Measurements from ENCODE around the gene ARHGEF7. TPM values are rescaled to one million over a fixed set of nuclear protein-coding genes. Genes with fewer than 3 reads are reported as not detected.

Gene ARHGEF7
- total and polyA plus RNA-seq, 2 experiments from 2014 or later: 30.1 to 46.8 TPM

- TF ChIP-seq EZH2 (IDR thresholded peaks at IDR 0.05; ENCODE audit: borderline replicate concordance) (no peak), CTCF (IDR thresholded peaks at IDR 0.05; ENCODE audit: poor library complexity) (no peak), EZH2phosphoT487 (IDR thresholded peaks at IDR 0.05; ENCODE audit: low read depth, severe bottlenecking, unreplicated experiment) (no peak)
- peaks cover 92% of the 10 kb centered on the region for H3K79me2 ChIP-seq
- no peak overlapping the region for H2AFZ ChIP-seq
- H3K4me1 ChIP-seq (ENCODE audit: insufficient read depth): peaks cover 26% of the 10 kb centered on the region
- no peaks in the 10 kb centered on the region for H3K9me3 ChIP-seq (ENCODE audit: low read depth)
- H3K4me3 ChIP-seq: no peak overlapping the region
- no peaks in the 10 kb centered on the region for H3K36me3 ChIP-seq (replicated peaks; ENCODE audit: insufficient read depth, low read depth)
- H4K20me1 ChIP-seq (ENCODE audit: insufficient read depth, poor library complexity, severe bottlenecking): peaks cover 44% of the 10 kb centered on the region
- DNase-seq (ENCODE audit: low spot score): no peak
- H3K9me2 ChIP-seq (replicated peaks; ENCODE audit: insufficient read depth): no peaks in the 10 kb centered on the region
- peak overlapping the region; percentile 88 for H3K4me2 ChIP-seq
- peak overlapping the region; percentile 88 for H3K27ac ChIP-seq
- WGBS (ENCODE audit: low lambda C conversion rate, missing lambda C conversion rate): 76% methylated on average over 11 of the region's 11 CpGs
- no peaks in the 10 kb centered on the region for H3K27me3 ChIP-seq
Measured at GRCh38 chr13:111203736-111204389, 88.8 kb downstream of the ARHGEF7 start.

- H4K20me1 ChIP-seq (ENCODE audit: insufficient read depth, poor library complexity, severe bottlenecking): peaks cover 44% of the 10 kb centered on the region
- H3K36me3 ChIP-seq (replicated peaks; ENCODE audit: insufficient read depth, low read depth): no peaks in the 10 kb centered on the region
- H2AFZ ChIP-seq: no peak overlapping the region
- H3K4me2 ChIP-seq: peak overlapping the region; percentile 88
- no peaks in the 10 kb centered on the region for H3K27me3 ChIP-seq
- H3K4me1 ChIP-seq (ENCODE audit: insufficient read depth): peaks cover 26% of the 10 kb centered on the region
- peaks cover 92% of the 10 kb centered on the region for H3K79me2 ChIP-seq
- no peak for TF ChIP-seq CTCF (IDR thresholded peaks at IDR 0.05; ENCODE audit: poor library complexity)
- no peak for TF ChIP-seq EZH2phosphoT487 (IDR thresholded peaks at IDR 0.05; ENCODE audit: low read depth, severe bottlenecking, unreplicated experiment)
- no peak for TF ChIP-seq EZH2 (IDR thresholded peaks at IDR 0.05; ENCODE audit: borderline replicate concordance)
- peak overlapping the region; percentile 88 for H3K27ac ChIP-seq
- WGBS (ENCODE audit: low lambda C conversion rate, missing lambda C conversion rate): 36% methylated on average over 13 of the region's 16 CpGs
- DNase-seq (ENCODE audit: low spot score): peak; percentile 85
- no peaks in the 10 kb centered on the region for H3K9me3 ChIP-seq (ENCODE audit: low read depth)
- no peak overlapping the region for H3K4me3 ChIP-seq
- no peaks in the 10 kb centered on the region for H3K9me2 ChIP-seq (replicated peaks; ENCODE audit: insufficient read depth)
Measured at GRCh38 chr13:111204438-111205177, 89.5 kb downstream of the ARHGEF7 start.

- Histone ChIP-seq H3K4me1 (ENCODE audit: insufficient read depth) (peaks cover 38% of the 10 kb centered on the region), H3K4me3 (no peak overlapping the region), H3K27ac (no peak overlapping the region), H3K9me2 (replicated peaks; ENCODE audit: insufficient read depth) (no peaks in the 10 kb centered on the region), H3K27me3 (no peaks in the 10 kb centered on the region), H2AFZ (no peak overlapping the region), H3K9me3 (ENCODE audit: low read depth) (no peaks in the 10 kb centered on the region), H3K4me2 (no peak overlapping the region), H3K79me2 (peaks cover 91% of the 10 kb centered on the region), H4K20me1 (ENCODE audit: insufficient read depth, poor library complexity, severe bottlenecking) (peaks cover 54% of the 10 kb centered on the region), H3K36me3 (replicated peaks; ENCODE audit: insufficient read depth, low read depth) (no peaks in the 10 kb centered on the region)
- no peak for DNase-seq (ENCODE audit: low spot score)
- TF ChIP-seq EZH2phosphoT487 (IDR thresholded peaks at IDR 0.05; ENCODE audit: low read depth, severe bottlenecking, unreplicated experiment): no peak
- TF ChIP-seq EZH2 (IDR thresholded peaks at IDR 0.05; ENCODE audit: borderline replicate concordance): no peak
- no peak for TF ChIP-seq CTCF (IDR thresholded peaks at IDR 0.05; ENCODE audit: poor library complexity)
- WGBS (ENCODE audit: low lambda C conversion rate, missing lambda C conversion rate): 91% methylated on average over 12 of the region's 12 CpGs
Measured at GRCh38 chr13:111206148-111206547, 91.0 kb downstream of the ARHGEF7 start.
